GM19372 (cell line): ENCODE results near the gene KRT72.
"Not testable (repeated sequence)": the region's sequence is repeated elsewhere in the genome, so short reads cannot be mapped to it uniquely, and the experiment has no call there.

Experiments used
- ATAC-seq: cut with Tn5 transposase; IDR thresholded peaks from one replicate; pipeline ENCODE4 v1.9.1; 2021; ENCODE audit warnings: mild to moderate bottlenecking, low read depth, moderate library complexity; ENCODE audit not compliant: unreplicated experiment

The KRT72 gene

DNA sequence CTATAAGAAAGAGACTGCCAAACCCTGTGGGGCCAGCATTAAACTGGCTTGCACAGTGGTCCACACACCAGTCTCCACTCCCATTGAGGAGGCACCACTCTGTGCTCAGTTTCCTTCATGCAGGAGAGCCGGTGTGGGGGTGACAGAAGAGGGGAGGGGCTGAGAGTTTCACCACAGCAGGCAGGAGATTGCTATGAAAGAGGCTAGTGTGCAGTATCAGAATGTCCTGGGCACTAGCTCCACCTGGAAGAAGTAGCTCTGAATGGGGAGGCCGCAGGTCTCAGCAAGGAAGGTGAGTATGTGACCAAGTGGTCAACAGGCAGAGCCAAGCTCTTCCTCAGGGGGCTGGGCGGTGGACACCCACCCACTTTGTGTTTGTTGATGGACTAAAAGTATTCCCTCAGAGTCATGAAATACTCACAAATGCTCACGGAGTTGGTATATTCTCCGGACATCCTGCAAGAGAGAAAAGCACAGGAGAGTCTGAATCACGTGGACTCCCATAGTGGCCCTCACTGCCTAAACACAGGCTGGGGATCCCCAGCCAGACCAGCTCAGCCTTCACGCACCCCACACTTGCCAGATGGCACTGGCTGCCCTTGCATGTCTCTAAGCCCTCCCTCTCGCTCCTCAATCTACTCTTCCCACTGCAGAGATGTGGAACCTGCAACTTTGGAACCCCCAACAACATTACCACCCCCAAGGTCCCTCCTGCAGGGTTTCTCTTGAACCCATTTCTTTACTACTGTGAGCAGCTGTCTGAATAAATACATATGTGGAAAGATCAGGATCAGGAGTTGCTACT is 7.8 kb upstream of the KRT72 start:
- no peak for ATAC-seq

DNA sequence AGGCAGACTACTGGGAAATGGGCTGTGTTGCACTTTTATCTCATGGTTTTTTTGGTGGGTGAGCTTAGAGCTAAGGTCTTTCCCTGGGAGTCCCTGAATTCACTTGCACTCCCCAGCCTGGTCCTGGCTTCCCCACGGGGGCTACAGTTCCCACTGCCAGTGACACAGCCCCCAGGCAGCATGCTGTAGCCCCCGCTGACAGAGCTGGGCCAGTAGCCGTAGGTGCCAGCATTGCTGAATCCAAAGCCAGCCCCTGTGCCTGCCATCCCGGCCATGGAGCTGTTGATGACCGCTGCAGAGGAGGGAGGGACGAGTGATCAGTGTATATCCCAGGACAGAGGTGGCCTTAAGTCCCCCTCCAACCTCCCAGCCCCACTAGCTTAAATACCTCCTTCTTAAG is 6.9 kb upstream of the KRT72 start:
- no peak for ATAC-seq

DNA sequence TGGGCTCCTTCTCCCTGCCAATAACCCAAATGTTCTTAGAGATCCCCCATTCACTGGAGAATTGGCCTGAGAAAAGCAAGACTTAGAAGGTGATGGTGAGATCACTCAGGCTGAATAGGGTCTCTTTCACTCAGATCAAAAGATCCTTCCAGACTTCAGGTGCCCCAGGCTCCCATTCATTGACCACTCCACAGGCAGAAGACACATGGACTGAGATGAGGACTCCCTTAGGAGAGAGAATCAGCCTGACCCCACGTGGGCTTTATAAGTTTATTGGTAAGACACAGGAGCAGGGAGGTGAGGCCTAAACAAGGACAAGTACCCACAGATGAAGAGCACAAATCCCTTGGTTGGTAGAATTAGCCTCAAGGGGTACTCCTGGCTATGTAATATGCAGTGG is 6.1 kb upstream of the KRT72 start:
- no peak for ATAC-seq

DNA sequence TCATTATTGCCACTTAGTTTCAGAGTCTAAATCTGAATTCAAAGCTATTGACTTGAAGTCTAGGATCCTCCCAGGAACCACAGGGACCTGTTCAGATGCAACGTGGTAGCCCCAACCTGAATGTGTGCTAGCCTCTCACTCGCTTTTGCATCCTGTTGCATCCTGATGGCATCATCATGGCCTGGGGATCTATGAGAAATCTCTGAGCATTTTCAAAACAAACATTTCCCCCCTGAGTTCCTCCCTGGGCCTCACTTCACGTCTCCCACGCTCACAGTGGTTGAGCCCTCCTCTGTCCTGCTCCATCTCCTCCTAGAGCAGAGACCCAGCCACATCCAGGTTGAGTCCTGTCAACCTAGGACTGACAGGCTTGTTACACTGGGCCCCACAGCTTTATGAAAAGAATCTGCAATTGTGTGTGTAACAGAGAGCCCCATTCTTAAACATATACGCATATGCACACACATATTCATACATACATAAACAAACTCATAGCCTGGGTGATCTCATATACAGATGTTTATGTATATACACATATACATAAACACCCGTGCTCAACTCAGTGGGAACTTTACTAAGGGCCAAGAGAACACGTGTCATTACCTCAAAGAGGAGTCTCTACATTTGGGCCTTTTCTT is 5.4 kb upstream of the KRT72 start:
- no peak for ATAC-seq

DNA sequence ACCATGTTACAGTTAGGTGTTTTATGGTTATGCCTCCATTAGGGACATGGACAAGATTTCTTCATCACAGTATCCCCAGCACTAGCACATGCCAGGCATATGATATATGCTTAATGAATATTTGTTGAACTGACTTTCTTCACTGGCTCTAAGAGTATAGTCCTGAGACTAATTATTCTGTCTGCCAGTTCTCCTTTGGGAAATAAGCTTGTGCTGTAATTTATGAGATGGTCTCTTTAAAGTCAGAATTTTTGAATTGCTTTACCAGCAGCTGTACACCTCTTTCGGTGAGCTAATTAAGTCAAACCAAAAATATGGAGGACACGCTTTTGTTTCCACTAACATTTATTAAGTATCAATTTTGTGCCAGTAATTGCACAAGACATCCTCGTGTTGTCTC is 4.8 kb upstream of the KRT72 start:
- no peak for ATAC-seq

DNA sequence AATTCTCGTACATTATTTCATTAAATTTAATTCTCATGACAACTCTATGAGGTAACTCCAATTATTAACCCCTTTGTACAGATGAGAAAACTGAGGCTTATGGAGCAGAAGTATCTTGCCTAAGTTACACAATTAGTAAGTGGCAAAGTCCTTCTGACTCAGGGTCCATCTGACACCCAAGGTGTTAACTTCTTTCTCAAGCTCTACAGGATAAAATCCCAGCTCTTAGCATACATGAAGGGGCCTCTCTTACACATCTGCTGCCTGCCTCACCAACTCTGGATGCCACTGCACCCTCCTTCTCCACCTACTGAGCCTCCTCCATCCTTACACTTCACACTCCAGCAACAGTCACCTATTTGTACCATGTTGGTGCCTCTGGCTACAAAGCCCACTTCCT is 4.3 kb upstream of the KRT72 start:
- ATAC-seq = no peak

DNA sequence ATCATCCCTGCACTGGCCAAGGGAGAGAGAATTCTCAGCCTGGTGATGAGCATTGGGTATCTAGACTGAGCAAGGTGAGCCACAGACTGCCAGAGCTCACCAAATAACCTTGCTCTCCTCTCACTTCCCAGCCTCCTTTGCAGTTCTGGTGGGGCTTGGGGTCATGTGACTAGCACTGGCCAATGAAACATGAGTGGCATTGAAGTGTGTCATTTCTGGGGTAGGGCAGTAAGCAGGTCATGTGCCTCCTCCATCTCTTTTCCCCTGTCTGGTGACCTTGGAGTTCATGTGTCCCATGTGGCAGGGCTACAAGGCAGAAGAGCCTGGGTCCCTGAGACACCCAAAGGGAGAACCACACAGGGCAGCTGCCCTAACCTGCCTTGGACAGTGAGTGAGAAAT is 3.6 kb upstream of the KRT72 start:
- no peak for ATAC-seq

DNA sequence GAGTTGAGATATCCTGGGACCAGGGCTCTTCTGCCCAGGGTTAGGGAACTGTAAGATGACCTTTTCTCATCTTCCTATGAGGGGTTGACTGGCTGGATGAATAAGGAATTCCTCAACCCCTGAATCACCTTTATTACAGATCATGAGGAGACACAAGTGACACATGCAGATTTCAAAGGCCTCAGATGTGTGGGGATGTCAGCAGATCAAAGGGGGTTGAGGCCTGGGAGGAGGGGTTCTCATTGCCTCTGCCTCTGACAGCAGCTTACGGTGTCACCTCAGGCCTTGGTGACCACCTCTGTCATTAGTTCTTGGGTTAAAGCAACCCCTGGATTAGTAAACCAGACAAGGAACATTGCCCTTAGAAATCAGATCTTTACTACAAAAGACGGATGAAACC is 2.1 kb upstream of the KRT72 start:
- ATAC-seq = no peak

DNA sequence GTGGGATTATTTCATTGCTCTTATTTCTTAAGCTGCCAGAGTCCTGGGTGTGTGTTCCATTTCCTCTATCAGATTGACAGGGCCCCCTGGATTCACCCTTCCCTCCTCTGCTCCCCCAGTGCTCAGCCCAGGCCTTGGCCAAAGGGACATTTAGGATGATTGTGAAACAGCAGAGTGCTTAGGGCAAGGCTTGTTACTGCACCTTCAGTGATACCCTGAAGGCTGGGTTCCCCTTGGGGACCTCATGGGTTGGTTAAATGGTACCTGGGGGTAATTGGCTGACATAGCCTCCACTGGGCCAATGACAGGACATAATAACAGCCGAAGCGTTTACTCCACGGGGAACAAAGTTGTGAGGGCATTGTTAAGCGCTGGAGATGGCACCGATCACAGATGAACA is 1.3 kb upstream of the KRT72 start:
- ATAC-seq = no peak

DNA sequence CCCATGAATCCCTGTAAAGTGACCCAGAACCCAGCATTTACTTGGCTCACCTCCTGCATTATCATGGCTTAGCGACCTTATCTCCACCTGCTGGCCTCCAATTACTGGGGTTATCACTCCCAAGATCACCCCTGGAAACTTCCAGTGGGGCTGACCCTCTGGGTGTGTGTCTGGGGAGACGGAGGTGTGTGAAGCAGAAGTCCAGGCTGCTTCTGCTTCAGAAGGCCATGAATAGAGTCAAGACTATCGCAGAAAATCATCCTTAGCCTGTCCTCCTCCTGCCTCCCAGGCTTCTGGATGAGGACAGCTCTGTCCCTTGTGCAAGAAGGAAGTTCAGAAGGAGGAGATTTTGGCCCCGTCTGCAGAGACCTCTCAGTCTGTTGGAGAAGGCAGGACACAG is 408 bp upstream of the KRT72 start:
- ATAC-seq = no peak

DNA sequence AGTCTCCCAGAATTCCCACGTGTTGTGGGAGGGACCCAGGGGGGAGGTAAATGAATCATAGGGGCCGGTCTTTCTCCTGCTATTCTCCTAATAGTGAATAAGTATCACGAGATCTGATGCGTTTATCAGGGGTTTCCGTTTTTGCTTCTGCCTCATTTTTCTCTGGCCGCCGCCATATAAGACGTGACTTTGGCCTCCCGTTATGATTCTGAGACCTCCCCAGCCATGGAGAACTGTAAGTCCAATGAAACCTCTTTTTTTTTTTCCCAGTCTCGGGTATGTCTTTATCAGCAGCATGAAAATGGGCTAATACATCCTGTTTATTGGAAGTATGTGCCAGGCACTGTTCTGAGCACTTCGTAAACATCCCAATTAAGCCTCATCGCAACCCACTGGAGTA is 788 bp downstream of the KRT72 start:
- no peak for ATAC-seq

DNA sequence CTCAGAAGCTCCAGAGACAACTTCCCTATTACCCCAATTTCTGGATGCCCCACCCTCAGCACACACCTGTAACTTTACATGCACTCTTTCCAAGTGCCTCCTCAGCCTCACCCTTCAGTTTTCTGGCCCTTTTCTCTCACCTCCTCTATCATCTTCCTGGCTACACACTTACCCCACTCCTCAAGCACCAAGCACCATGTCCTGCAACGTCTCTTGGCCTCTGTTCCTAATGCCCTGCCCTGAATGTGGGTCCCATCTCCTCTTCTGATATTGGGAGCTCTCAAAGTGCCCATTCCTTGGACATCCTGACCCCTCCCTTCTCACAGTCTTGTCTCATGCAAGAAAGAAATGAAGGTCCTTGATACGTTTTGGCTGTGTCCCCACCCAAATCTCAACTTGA is 1.2 kb downstream of the KRT72 start:
- ATAC-seq = no peak

DNA sequence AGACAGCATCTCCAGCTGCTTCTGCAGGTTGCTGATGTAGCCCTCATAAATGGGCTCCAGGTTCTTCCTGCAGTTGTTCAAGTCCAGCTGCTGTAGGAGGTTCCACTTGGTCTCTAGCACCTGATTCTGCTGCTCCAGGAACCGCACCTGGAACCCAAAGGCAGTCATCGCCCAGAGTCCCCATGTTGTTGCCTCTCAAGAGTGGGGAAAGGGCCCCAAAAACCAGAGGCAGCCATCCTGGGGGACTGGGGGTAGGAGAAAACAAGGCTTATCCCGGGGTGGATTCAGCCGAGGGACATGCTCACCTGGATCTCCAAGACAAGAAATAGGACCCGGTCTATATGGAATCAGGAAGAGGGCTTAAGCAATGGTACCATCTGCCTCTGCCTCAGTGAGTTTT is 2.3 kb downstream of the KRT72 start:
- ATAC-seq = no peak

DNA sequence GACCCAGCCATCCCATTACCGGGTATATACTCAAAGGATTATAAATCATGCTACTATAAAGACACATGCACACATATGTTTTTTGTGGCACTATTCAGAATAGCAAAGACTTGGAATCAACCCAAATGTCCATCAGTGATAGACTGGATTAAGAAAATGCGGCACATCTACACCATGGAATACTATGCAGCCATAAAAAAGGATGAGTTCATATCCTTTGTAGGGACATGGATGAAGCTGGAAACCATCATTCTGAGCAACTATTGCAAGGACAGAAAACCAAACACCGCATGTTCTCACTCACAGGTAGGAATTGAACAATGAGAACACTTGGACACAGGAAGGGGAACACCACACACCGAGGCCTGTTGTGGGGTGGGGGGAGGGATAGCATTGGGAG is 7.0 kb downstream of the KRT72 start:
- ATAC-seq = not testable (repeated sequence)

DNA sequence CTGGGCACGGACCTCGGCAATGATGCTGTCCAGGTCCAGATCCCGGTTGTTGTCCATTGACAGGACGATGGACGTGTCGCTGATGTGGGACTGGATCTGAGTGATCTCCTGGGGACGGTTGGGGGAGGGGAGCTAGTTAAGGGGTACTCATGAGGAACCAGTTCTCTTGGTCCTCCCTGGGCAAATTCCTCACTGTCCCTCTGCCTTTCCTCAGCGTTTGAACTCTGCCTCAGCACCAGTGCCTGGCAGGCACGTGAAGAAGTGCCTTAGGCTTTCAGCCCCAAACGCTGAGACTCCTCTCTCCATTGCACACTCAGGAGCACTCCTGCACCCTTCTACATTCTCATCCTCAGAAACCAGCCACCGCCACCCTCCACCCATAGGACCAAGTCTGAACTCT is 9.7 kb downstream of the KRT72 start:
- ATAC-seq = no peak

DNA sequence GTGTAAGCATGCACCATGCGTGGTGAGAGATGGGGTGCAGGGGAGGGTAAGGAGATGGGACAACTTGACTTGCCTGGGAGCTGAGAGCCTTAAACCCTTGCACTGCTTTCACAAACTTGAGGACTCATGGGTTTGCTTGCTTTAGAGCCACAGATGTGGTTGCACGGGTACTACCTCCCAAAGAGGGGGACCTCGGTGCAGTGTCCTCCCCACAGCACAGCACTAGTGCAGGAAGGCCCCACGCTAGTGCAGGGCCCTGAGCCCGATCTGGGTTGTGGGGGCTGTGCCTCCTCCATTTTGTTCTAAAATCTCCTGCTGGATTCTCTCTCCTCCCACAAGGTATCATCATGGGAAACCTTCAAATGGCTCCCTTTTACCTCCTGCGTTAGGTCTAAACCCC is 11.2 kb downstream of the KRT72 start:
- ATAC-seq = no peak

DNA sequence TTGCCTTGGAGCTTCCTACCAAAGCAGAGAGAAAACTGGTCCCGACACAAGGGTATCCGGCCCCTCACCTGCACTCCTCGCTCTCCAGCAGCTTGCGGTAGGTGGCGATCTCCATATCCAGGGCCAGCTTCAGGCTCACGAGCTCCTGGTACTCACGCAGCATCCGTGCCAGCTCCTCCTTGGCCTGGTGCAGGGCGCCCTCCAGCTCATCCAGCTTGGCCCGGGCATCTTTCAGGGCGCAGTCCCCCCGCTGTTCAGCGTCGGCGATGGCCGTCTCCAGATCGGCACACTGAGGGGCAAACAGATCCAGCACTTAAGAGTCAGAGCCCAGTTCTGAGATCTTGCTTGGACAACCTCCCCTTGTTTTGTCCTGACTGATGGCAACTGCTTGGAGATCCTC is 13.7 kb downstream of the KRT72 start:
- ATAC-seq = no peak

DNA sequence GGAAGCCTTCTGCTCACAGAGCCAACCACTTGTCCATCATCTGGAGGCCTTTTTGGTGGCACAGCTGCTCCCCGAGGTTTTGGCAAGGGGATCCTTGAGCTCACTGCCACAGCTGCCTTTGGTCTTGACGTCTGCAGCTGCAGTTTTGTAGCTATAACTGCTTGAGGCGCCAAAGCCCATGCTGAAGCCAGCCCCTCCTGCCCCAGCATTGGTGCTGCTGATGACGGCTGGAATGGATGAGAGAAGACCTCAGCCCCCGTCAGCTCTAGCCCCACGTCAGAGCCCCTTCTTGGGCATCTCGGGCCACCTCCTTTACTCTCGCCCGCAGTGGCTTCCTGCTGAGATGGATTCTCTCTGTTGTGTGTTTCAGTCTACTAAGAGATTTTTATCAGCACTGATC is 15.3 kb downstream of the KRT72 start:
- no peak for ATAC-seq

DNA sequence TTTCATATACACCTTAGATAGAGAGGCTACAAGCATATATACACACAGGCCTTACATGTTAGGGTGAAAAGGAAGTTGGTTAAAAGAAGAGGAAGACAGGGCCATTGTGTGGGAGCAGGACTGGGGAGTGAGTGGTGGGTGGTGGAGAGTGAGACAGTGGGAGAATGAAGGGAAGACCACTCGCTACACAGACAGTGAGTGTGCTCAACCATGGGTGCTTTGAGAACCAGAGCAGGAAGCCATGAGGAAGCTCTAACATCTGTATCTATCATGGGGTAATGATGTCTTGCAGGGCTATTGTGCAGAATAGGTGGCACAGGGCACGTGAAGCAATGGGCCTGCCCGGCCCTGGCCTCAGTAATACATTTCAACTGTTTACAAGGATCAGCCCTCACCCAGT is 16.2 kb downstream of the KRT72 start:
- ATAC-seq = no peak

DNA sequence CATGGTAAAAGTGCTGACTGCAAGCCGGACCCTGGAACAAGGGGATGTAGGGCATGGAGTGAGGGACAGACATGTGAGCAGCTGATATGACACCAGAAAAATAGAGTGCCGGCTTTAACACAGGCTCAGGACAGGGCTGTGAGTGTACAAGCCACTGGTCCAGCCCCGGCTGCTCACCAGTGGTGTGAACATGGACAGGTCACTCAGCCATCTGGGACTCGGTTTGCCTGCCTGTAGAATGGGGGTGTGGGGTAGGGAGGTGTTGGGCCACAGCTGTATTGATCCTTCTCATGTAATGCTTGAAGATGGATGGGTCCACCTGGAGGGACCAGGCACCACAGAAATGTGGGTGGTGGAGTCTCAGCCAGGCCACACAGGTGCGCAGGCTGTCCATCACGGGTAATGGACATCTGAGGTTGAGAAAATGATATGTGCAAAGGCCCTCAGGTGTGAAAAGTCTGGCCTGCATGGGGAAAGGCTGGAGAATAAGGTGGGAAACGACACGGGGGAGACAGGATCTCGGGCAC is 17.0 kb downstream of the KRT72 start:
- no peak for ATAC-seq

DNA sequence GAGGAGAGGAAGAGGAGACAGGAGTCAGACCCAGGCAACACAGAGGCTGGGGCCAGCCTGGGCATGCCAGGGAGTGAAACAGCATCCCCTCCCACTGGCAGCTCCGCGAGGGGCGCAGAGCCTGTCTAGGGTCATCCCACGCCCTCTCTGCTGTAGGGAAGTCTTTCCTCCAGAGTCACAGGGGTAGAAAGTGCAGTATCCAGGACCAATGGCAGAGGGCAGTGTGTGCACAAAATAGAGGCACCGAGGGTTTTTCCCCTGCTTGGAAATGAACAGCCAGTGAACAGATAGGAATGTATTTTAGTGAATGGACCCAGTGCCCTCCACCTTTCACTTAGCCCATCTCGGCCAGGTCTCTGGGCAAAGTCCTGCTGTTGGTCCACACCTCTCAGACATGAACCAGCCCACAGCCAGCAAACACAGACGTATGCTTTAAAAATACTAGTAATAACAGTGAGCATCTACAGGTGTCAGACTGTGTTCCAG is 18.2 kb downstream of the KRT72 start:
- ATAC-seq = no peak

DNA sequence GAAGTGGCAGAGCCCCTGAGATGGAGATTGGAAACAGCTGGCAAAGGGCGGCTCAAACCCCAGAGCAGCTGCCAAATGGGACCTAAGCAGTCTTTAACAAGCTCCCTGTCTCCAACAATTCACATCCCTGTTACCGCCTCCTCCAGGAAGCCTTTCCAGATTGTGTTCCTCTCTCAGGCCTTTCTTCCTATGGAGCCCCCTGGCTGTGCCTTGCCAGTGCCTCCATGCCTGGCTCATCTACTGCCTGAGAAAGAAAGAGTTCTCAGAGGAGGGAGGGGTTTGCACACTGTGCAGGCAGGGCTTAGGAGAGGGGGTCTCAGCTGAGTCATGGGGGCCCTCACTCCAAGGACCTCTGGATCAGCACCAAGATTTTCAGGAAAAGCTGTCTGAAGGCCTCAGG is 18.8 kb downstream of the KRT72 start:
- no peak for ATAC-seq
